HG02840 (cell line): ENCODE data around the gene REC114.
"Not testable (repeated sequence)": the region's sequence is repeated elsewhere in the genome, so short reads cannot be mapped to it uniquely, and the experiment has no call there.

Experiments used
- ATAC-seq: cut with Tn5 transposase; IDR thresholded peaks from one replicate; pipeline ENCODE4 v1.9.1; 2021; ENCODE audit warnings: mild to moderate bottlenecking, moderate library complexity, moderate number of reproducible peaks; ENCODE audit not compliant: unreplicated experiment, low FRiP score

The REC114 gene

DNA sequence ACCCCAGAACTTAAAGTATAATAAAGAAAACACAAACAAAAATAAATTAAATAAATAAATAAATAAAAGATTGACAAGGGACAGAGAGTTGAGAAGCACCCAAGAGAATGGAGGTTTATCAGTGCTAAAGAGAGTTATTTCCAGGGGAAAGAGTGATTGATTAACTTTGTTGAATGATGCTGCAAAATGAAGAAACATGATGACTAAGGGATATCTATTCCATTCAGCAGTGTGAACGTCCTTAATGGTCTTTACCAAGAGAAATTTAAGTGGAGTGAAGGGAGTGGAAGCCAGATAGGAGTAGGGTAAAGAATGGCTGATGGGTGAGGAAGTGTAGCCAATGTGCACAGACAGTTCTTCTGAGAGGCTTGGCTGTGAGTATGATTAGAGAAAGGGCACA lies 11.1 kb downstream of the REC114 start:
- ATAC-seq = no peak

DNA sequence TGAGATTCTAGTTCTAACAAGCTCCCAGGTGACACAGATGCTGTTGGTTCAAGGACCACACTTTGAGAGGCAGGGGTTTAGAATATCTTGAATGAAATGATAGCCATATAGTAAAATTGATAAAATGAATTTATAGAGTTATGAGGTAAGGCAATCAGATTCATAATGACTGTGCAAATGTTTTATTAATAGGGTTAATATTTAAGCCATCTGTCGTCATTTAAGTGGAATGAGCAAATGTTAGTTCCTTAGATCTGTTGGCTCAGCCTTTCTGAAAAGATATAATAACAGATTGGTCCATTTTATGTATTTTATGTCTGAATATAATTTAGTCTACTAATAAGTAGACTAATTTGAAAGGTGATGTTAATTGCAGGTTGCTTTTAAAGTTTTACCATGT lies 12.9 kb downstream of the REC114 start:
- no peak for ATAC-seq

DNA sequence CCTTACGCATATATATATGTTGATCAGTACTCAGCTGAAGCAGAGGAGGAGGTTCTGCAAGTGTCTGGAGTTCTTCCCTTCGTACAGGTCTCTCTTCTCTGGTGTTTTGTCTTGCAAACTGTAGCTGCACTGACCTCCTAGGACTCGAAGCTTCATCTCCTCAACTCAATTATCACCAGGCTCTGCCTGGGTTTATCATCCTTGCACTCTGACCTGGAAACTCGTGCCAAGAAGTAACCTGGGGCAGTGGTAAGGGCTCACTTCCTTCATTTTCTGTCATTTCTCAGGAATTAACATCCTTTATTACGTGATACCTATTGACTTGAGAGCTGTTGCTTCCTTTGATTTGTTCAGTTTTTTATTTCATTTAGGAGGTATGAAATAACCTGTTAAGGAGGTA lies 14.4 kb downstream of the REC114 start:
- ATAC-seq = no peak

DNA sequence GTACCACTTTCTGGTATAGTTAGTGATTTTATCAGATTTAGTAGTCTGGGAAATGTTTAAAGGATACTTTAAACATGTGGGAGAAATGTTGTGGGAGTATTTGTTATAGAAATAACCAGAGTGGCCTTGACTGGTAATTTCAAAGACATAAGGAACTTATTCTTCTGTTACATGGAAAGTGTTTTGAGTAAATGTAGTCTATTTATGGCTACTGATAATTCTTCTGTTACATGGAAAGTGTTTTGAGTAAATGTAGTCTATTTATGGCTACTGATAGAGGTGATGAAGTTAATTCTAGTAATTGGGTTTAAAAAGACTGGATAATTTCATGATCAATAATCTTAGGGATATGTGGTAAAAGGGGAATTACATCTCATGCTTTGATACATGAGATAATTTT lies 17.7 kb downstream of the REC114 start:
- ATAC-seq = no peak

DNA sequence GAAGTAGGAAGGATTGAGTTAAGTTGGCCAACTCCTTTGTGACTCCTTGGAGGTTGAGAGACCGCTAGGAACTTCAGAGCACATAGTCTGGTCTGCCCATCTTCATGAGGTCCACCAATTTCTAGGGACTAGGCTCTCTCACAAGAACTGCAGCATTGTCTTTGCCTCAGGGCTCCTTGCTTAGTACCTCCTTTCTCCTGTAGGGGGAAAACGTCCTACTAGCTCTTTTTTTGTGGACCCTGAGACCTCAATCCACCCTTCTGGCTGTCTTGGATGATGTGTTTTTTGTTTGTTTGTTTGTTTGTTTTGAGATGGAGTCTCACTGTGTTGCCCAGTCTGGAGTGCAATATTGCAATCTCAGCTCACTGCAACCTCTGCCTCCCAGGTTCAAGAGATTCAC lies 21.6 kb downstream of the REC114 start:
- ATAC-seq = no peak

DNA sequence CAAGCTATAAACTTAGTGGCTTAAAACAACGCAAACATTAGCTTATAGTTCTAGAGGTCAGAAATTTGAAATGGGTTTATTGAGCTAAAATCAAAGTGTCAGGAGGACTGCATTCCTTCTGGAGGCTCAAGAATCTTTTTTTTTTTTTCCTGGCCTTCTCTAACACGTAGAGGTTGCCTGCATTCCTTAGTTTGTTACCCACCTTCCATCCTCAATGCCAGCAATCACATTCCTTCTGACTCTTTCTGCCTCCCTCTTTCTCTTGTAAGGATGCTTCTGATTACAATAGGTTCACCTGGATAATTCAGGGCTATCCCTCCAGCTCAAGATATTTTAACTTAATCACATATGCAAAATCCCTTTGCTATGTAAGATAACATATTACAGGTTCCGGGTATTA lies 24.8 kb downstream of the REC114 start:
- ATAC-seq = no peak

DNA sequence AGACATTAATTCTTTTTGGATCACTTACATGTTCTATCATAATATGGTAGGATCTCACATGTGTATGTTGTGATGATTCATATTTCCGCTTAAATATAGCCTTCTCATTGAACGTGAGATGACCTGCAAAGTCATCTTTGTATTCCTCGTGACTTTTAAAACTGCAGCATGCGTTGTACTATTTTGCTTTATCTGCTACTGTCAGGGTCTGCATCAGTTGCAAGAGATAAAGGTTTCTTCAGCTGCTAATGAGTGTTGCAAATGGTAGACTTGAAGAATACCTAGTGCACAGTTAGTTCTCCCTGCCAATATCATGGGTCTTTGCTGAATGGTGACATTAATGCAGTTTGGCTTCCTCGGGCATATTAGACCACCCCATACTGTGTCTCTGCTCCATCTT lies 31.8 kb downstream of the REC114 start:
- no peak for ATAC-seq

DNA sequence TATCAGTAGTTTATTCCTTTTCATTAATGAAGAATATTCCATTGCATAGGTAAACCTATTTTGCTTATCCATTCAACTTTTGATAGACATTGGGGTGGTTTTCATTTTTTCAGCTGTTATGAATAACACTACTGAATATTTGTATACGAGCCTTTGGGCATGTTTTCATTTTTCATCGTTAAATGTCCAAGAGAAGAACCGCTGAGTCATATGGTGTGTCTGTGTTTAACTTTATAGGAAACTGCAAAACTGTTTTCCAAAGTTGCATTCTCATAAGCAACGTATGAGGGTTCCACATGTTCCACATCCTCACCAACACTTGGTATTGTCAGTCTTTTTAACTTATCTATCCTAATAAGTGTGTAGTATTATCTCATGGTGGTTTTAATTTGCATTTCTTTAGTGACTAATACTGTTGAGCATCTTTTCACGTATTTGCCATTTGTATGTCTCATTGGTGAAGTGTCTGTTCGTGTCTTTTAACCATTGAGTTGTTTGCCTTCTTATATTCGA lies 33.8 kb downstream of the REC114 start:
- no peak for ATAC-seq

DNA sequence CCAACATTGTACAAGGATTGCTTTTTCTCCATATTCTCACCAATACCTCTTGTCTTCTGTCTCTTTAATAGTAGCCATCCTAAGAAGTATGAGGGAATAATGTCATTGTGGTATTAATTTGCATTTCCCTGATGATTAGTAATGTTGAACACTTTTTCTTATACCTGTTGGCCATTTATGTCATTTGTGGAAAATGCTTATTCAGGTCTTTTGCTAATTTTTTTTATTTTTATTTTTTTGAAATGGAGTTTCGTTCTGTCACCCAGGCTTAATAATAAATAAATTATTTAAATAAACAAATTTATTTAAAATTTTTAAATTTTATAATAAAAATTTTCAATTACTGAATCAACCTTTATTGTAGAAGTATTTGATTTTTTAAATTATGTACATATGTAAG lies 37.1 kb downstream of the REC114 start:
- no peak for ATAC-seq

DNA sequence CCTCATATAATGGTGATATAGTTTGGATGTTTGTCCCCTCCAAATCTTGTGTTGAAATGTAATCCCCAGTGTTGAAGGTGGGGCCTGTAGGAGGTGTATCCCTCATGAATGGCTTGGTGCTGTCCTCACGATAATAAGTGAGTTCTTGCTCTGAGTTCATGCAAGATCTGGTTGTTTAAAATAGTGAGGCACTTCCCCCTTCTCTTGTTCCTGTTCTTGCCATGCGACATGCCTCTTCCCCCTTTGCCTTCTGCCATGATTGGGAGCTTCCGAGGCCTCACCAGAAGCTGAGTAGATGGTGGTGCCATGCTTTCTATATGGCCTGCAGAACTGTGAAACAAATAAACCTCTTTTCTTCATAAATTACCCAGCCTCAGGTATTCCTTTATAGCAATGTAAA lies 39.2 kb downstream of the REC114 start:
- no peak for ATAC-seq

DNA sequence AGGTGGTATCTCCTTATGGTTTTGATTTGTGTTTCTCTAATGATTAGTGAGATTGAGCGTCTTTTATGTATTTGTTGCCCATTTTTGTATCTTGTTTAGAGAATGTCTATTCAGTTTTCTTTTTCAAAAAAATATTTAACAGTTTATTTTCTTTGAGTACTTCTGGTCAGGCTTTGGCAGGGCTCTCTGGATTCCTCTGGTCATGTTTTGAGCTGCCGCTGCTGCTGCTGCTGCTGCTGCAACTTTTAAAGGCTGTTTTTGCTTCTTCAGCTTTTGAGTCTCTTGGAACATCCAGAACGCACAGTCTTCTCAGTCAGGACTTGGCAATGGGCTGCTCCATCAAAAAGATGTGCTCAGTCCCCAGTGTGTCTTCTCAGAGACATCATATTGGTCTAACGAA lies 40.1 kb downstream of the REC114 start:
- no peak for ATAC-seq

DNA sequence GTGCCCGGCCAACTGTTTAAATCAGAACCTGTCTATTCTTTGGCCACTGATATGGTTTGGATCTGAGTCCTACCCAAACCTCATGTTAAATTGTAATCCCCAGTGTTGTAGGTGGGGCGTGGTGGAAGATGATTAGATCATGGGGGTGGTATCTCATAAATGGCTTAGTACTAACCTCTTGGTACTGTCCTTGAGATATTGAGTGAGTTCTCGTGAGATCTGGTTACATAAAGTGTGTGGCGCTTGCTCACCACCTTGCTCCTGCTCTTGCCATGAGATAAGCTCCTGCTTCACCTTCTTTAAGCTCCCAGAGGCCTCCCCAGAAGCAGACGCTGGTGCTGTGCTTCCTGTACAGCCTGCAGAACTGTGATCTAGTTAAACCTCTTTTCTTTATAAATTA lies 42.4 kb downstream of the REC114 start:
- ATAC-seq = no peak

DNA sequence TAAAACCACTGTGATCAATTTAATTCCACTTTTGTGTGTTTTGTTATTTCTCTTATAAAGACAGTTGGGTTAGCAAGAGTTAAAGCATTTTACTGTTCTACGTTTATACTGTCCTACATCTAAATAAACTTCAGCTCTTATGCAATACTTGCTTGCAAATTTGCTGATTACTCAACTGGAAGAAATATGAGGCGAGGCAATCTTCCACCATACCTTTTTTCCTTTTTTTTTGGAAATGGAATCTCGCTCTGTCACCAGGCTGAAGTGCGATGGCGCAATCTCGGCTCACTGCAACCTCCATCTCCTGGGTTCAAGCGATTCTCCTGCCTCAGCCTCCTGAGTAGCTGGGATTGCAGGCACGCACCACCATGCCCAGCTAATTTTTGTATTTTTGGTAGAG lies 42.9 kb downstream of the REC114 start:
- not testable (repeated sequence) for ATAC-seq

DNA sequence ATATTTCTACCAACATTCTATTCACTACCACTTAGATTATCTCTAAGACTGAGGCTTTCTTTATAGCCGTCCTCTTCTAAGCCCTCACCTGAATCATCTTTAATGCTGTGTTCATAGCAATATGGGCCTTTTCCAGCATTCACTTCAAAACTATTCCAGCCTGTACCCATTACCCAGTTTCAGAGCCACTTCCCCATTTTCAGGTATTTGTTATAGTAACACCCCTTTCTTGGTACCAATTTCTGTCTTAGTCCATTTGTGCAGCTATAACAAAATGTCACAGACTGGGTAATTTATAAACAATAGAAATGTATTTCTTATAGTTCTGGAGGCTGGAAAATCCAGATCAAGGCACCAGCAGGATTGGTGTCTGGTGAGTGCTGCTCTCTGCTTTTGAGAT lies 45.7 kb downstream of the REC114 start:
- no peak for ATAC-seq

DNA sequence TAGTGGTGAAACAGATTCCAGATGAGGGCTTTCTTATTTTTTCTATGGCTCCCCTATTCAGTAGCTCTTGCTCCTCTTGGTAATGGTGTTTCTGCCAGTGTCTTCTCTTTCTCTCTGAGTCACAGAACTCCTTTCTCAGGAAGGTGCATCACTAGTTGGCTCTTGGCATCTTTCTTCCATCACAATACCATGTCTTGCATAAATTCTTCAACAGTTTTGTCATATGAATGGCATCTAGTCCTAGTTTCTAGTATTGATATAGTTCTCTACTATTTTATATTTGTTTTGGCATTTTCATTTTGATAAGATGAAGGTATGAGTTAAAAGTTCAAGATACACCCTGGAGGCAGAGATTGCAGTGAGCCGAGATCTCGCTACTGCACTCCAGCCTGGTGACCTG lies 51.0 kb downstream of the REC114 start:
- no peak for ATAC-seq

DNA sequence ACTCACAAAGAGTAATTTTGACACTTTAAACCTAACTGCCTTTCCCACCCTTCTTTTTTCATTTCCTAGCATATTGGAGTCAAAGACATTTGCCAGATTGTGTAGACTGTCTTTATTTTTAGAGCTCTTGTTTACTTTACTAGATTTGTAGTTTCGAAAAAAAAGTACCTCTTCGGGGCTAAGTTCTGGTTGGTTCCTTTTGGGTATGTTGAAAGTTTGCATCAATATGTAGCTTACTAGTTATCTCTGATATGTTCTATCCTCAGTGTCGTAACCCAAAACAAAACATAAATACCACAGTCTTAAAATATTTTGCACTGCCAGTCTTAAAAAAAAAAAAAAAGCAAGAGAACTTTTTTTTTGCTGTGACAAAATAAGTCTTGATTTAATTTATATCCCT lies 52.2 kb downstream of the REC114 start:
- ATAC-seq = no peak

DNA sequence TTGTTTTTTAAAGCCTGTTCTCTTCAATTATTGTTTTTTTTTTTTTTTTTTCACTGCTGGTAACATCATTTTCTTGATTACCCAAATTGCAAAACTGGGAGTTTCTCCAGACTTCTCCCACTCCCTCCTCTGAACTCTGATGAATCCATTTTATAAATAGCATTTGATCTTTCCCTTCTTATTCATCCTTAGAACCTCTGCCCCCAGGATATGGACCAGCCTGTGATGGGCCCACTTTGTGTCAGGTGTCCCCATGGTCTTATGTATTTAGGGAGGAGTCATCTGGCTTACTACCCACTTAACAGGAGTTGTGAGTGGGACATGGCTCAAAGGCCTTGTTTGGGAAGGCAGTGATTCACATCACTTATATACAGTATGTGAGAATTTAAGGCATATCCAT lies 57.7 kb downstream of the REC114 start:
- no peak for ATAC-seq

DNA sequence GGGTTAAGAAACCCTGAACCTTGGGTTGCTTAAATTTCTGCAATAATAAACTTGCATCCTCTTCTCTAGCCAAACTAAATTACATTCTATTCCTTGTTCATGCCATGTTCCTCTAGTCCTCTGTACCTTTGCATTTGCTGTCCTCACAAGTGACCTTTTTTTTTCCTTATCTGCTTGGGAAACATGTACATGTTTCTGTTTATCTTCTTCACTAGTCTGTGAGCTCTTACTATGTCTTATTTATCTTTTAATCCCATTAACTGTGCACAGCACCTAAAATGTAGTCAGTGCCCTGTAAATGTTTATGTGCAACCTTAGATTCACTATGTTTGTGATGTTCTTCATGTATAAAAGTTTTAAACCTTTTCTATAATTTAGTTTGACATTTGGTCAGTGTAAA lies 61.9 kb downstream of the REC114 start:
- no peak for ATAC-seq

DNA sequence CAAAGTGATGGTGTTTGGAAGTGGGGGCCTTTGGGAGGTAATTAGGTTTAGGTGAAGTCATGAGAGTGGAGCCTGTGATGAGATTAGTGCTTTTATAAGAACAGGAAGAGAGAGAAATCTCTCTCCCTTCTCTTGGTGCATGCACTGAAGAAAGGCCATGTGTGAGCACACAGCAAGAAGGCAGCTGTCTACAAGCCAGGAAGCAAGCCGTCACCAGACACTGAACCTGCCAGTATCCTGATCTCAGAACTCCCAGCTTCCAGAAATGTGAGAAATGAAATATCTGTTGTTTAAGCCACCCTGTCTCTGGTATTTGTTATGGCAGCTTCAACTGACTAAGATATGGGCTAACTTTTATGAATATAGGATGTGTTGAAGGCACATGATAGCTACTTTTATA lies 72.6 kb downstream of the REC114 start:
- ATAC-seq = no peak

DNA sequence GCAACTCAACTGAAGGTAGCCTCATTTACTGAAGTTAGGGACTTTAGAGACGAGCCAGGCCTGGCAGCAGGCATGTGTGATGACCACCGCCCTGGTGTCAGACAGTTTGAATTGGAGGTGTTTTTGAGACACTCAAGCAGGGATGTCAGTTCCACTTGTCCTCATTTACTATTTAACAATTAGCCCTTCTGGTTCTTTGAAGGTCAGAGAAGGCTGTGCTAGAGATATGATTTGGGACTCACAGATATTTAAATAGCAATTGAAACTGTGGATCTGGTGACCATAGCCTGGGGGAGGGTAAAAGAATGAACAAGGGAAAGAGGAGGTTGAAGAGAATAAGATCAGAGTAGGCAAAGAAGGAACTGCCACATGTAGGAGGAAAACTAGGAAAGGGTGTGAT lies 74.6 kb downstream of the REC114 start:
- ATAC-seq = no peak

DNA sequence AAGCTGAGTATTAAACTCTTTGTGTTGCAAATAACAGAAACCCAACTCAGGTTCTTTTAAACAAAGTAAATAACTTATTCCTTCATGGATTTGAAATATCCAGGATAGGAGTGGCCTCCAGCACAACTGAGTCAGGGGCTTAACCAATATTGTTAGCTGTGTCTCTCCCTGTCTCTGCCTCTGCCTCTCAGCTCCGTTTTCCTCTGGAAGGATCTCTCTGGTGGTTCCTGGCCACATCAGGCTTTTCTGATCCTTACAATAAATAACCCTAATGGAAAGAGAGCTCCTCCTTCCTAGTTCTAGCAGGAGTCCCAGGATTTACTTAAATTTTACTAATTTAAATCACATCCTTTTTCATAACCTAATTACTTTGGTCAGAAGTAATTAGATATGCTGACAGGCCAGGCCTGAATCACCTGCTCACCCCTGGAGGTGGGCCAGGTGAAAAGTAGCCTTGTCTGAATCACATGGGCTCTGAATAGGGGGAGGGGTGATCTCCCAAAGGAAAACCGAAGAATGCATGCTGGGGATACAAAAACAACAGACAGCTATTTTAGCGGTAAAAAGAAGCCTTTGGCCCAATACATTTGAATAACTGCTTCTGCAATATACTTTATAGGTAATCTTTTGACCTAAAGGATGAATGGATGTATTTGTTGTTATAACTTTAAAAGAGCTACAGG lies 75.4 kb downstream of the REC114 start:
- no peak for ATAC-seq

DNA sequence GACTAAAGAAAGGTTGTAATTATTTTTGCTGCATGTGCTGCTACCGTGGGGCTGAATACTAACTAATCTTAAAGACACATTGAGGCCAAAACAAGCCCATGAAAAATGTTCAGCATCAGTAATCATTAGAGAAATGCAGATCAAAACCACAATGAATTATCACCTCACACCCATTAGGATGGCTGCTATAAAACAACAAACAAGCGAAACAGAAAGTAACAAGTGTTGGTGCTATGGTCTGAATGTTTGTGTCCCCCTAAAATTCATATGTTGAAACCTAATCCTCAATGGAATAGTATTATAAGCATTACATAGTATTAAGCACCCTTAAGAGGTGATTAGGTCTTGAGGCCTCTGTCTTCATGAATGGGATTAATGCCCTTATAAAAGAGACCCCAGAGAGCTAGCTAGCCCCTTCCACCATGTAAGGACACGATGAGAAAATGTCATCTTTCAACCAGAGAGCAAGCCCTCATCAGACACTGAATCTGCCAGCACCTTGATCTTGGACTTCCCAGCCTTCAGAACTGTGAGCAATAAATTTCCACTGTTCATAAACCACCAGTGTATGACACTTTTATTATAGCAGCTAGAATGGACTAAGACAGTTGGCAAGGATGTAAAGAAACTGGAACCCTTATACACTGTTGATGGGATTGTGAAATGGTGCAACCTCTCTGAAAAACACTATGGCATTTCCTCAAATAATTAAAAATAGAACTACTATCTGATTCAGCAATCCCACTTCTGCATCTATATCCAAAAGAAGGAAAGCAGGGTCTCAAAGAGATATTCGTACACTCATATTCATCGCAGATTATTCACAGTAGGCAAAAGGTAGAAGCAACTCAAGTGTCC lies 76.1 kb downstream of the REC114 start:
- ATAC-seq = no peak
